ENCODE measurements around the gene CHAC1.

The CHAC1 gene

DNA sequence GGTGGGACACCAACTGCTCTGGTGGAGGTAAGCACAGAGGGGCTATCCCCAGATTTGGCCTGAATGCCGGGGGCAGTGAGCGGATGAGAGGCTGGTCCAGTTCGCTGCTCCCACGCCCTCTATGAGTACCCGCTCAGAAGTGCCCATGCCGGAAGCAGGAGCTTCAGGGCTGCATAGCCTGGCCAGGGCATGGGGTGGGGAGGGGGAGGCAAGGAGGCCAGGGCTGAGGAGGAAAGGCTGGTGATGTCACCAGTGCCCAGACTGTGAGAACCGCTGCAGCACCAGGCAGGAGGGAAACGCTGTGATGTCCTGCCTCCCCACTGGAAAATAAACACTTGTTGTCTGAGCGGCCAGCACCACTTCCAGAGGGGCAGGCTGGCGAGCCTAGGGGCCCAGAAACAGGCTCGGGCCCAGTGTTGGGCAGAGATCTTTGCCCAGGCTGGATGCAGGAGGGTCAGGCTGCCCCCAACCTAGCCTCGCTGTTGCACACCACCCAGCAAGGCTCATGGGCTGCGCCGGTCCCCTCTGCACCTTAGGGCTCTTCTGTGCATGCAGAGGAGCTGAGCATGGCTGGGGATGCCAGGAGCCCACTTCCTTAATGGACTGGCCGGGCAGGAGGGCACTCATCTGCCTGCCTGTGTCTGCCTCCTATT, 35.0 kb upstream of the CHAC1 start:
- TF ChIP-seq, protein P1, sequence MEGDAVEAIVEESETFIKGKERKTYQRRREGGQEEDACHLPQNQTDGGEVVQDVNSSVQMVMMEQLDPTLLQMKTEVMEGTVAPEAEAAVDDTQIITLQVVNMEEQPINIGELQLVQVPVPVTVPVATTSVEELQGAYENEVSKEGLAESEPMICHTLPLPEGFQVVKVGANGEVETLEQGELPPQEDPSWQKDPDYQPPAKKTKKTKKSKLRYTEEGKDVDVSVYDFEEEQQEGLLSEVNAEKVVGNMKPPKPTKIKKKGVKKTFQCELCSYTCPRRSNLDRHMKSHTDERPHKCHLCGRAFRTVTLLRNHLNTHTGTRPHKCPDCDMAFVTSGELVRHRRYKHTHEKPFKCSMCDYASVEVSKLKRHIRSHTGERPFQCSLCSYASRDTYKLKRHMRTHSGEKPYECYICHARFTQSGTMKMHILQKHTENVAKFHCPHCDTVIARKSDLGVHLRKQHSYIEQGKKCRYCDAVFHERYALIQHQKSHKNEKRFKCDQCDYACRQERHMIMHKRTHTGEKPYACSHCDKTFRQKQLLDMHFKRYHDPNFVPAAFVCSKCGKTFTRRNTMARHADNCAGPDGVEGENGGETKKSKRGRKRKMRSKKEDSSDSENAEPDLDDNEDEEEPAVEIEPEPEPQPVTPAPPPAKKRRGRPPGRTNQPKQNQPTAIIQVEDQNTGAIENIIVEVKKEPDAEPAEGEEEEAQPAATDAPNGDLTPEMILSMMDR (IDR thresholded peaks at IDR 0.05) = no peak

DNA sequence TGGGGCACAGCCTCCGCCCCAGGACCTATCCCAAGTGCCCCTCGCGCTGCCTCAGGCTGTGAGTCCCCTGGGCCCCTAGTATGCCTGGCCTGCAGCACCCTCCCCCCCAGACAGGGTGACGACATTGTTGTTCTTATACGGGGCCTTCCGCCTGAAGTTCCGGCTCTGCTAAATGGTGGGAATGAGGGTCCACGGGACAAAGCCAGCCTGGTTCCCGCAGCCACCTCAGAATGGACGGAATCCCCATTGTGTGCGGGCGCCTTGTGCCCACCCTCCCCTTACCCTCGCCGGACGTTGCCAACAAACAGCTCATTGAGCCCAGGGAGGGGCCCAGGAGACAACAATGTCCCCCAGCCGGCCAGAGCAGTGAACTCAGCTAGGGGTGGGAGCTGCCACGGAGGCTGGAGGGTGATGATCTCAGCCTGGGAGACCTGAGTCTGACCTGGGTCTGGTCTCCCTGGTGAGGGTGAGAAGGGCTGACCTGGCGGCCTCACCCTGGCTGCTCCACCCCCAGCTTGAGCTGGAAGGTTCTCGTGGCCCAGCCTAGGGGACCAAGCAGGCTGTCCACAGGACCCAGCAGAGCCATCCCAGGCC, 34.4 kb upstream of the CHAC1 start:
- TF ChIP-seq, protein P1 (IDR thresholded peaks at IDR 0.05) = no peak

DNA sequence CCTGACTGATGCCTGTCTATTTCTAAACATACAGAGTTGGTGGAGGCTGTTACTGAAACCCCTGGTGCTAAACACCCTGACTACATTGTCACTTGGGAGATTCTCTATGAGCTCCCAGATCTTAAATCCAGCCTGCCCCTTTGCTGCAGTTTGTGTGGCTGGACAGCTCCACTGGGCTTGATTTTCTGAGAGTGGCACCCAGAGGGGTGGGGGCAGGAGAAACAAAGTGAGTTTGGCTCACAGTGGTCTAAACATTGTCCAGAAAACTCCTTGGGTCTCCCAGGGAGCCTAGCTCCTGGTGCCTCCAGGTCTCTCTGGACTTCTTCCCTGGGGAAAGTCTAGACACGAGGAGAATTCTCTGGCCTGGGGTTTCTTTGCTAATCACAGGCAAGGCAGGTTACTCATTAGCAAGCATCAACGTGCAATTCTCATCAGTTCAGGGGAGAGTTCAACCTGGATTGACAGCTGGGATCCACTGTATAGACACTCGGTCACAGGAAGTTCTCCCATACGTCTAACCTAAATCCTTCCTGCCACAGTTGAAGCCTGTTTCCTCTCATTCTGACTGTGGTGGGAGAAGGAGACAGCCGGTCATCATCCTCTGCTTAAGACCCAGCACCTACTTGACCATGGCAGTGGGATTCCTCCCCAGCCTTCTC, 31.2 kb upstream of the CHAC1 start:
- TF ChIP-seq, protein P1 (IDR thresholded peaks at IDR 0.05) = no peak

DNA sequence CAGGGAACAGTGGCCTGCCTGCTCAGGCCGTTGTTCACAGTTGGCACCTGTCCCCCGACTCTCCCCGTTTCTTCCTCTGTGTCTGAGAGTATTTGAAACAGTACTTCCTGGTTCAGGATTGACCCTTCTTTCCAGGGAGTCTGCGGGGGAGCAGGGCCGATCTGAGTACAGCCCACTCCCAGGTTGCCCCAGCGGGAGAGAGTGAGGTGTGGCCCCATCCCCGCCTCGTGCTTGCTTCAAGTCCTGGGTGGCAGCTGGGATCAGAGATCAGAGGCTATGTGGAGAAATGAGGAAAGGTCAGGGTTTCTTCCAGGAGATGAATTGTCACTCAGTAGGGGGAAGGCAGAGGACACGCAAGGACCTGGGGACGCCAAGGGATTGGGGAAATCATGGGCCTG, 30.7 kb upstream of the CHAC1 start:
- TF ChIP-seq, protein P1 (IDR thresholded peaks at IDR 0.05) = no peak

DNA sequence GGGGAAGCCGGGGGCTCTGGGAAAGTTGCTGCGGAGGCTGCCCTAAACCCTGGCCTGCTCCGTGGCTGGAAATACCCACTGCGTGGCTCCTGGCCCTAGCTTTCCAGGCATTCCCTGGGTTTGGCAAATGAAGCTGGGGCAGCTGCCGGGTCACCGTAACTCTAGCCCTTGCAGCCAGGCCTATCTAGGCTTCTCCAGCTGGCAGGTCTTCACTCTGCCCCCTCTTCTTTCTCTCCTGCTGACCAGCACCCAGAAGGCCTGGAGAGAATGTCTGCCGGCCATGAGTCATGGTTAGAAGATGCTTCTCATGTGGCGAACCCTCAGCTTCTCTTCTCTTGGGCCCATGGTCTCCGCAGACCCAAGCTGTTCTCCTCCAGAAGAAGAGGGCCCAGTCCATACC, 29.7 kb upstream of the CHAC1 start:
- TF ChIP-seq, protein P1 (IDR thresholded peaks at IDR 0.05) = no peak

DNA sequence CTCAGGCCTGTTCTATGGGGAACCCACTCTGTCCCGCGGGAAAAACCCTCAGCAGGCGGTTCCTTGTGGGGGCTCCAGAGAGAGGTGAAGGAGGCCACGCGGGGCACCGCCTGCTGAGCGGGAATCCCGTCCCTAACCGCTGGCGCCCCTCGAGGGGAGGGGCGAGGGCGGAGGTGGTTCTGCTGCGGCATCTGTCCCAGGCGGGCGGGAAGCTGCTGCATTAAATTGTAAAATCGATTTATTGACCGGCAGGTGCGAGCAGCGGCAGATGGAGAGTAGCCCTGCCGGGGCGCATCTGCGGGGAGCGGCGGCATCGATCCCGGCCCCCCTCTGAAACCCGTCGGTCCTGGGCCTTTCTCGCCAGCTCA, 27.8 kb upstream of the CHAC1 start:
- TF ChIP-seq, protein P1 (IDR thresholded peaks at IDR 0.05) = no peak

DNA sequence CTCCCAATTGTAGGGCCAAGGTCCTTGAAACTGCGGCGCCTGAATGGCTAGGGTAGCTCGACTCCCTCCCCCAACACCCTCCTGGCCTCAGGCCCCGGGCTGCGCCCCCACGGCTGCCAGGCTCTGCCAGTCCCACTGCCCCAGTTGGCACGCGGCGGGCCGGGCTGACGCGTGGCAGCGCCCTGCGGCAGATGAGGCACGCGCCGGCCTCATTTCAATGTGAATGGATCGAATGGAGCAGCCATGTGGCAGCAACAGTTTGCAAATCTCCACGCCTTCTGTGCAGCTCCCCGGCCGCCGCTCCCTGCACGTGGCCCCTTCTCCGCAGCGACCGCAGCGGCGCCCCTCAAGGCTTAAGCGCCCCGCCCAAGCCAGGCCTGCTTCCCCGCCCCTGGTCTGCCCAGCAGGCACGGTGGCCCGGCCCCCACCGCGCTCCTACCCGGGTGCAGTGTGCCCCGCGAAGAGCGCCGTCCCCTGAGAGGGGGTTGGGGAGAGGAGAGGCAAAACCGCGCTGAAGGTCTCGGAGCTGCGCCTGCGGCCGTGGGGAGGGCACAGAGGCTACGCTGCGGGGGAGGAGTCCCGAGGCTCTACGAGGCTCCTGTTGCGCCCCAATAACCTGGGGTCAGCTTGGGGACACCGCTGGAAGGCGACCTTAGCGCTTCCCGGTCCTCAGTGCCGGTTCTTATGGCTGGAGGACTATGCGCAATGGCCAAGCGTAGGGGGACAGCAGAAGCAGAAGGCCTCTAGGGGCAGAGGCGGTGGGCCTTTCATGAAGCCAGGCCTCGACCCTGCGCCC, 27.2 kb upstream of the CHAC1 start:
- TF ChIP-seq, protein P1 (IDR thresholded peaks at IDR 0.05) = no peak

Measured in LNCAP (cell line).